Naive thymus-derived CD8-positive, alpha-beta T cell (primary cell): ENCODE results near the gene TTC9B. TPM values are rescaled to one million over a fixed set of nuclear protein-coding genes. Genes with fewer than 3 reads are reported as not detected.

Experiments
- ATAC-seq, 2 donors: fragments of 150-1000 bp; cut with Tn5 transposase in 1 of 2; sonication (Bioruptor Pico), chemical (Tn5 transposase) in 1 of 2; 1 replicate in 1 of 2; 2 replicates in 1 of 2; pipeline ENCODE4 v1.10.0; 2021; ENCODE audit warnings: mild to moderate bottlenecking in 2 of 2, moderate library complexity in 2 of 2
- POLR2A ChIA-PET: fragments of 350-600 bp; sonication (Branson Sonifier 250); formaldehyde crosslinking; loops from one replicate; lab custom pipeline; 2021; ENCODE audit warnings: antibody characterized with exemption; lab: Charles Lee
- DNase-seq, 10 donors: peaks; one replicate each; pipeline versions ENCODE4 v3.0.0 to v3.0.0-alpha.2; 2020 to 2022
- H3K27ac Mint-ChIP-seq, 10 donors: one replicate each; pipeline ENCODE4 v1.8.0; 2020 to 2022; ENCODE audit warnings: mild to moderate bottlenecking in 10 of 10, mixed read lengths in 10 of 10, moderate library complexity in 4 of 10, inconsistent platforms in 1 of 10
- H3K27me3 Mint-ChIP-seq, 5 donors: one replicate each; pipeline ENCODE4 v1.8.0; 2021 to 2022; ENCODE audit warnings: mixed read lengths in 5 of 5
- H3K36me3 Mint-ChIP-seq, 3 donors: one replicate each; pipeline ENCODE4 v1.8.0; 2020 to 2022; ENCODE audit warnings: mixed read lengths in 3 of 3, mild to moderate bottlenecking in 2 of 3, inconsistent platforms in 1 of 3
- H3K4me1 Mint-ChIP-seq, 4 donors: one replicate each; pipeline ENCODE4 v1.8.0; 2021 to 2022; ENCODE audit warnings: mixed read lengths in 4 of 4
- H3K4me3 Mint-ChIP-seq, 10 donors: one replicate each; pipeline ENCODE4 v1.8.0; 2020 to 2022; ENCODE audit warnings: mild to moderate bottlenecking in 10 of 10, mixed read lengths in 10 of 10, moderate library complexity in 6 of 10, inconsistent platforms in 1 of 10
- H3K9me3 Mint-ChIP-seq, 9 donors: one replicate each; pipeline ENCODE4 v1.8.0; 2020 to 2022; ENCODE audit warnings: mixed read lengths in 9 of 9, mild to moderate bottlenecking in 3 of 9, inconsistent platforms in 1 of 9, moderate library complexity in 1 of 9
- polyA plus RNA-seq, 3 donors: library from polyadenylated mRNA; unstranded; fragments of 300-500 nt; fragmentation: Illumina TruSeq; gene quantifications; one replicate each; pipeline ENCODE4 v1.2.3, GENCODE V29; 2021
- total RNA-seq, 8 experiments: library from RNA in 2 of 8; stranded (reverse) in 2 of 8; gene quantifications; one replicate each; pipeline ENCODE4 v1.2.3 and lab custom pipeline; 2021 to 2026

TTC9B gene
- total RNA-seq (not detected), polyA plus RNA-seq (not detected), total RNA-seq (lab: John Stamatoyannopoulos, UW) (0 to 0.13 (median 0) reads per million in 6 experiments)

GRCh38 chr19:40217934-40218890, at the start of gene TTC9B:
Gene TTC9B (minus strand): TSS chr19:40218384. CDS start chr19:40218381, 3 bp downstream.
- Mint-ChIP-seq H3K36me3 (no peaks in the 10 kb centered on the region), H3K4me1 (peaks cover 7 to 14% (median 13%) of the 10 kb centered on the region in 4 donors), H3K4me3 (peak within 1 kb of the TSS in 1 of 10 donors; percentile 22), H3K27me3 (peaks cover 22 to 53% (median 32%) of the 10 kb centered on the region in 5 donors), H3K9me3 (peaks cover 0 to 4% (median 0%) of the 10 kb centered on the region in 9 donors), H3K27ac (peak within 1 kb of the TSS in 1 of 10 donors; percentile 78)
- peak; percentile 66 to 71 for ATAC-seq
- POLR2A ChIA-PET, result interaction anchor here (0.5 to 0.6 kb wide), 3 partner anchors 58 to 311 kb away, joined by 3 to 4 read pairs (median 4); no protein-coding TSS in a partner anchor
- peak; percentile 35 to 72 (median 59) for DNase-seq

DNA sequence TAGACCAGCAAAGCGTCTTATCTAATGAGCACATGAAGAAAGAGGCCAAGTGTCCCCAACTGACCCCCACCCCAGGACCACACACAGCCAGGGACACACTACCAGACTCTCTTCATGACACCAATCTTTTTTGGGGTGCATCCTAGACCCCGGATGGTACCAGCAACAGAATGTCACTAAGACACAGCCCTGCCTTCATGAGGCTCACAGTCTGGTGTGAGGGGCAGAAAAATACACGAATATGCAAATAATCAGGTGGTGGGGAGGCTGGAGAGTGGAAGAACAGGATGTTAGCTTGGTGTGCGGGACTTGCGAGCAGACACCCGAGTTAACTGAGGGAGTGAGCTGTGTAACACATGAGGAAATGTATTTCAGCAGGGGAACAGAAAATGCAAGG, 49.4 kb upstream of the TTC9B start:
- peaks cover 43 to 74% (median 56%) of the 10 kb centered on the region in 4 donors for H3K4me1 Mint-ChIP-seq
- no peaks in the 10 kb centered on the region for H3K27me3 Mint-ChIP-seq
- H3K9me3 Mint-ChIP-seq, result no peaks in the 10 kb centered on the region
- no peak overlapping the region for H3K4me3 Mint-ChIP-seq
- DNase-seq, result no peak
- H3K27ac Mint-ChIP-seq, result peak overlapping the region in 7 of 10 donors; percentile 31 to 93 (median 73)
- peaks cover 0 to 61% (median 6%) of the 10 kb centered on the region in 3 donors for H3K36me3 Mint-ChIP-seq
- POLR2A ChIA-PET, result no interaction called here
- no peak for ATAC-seq

DNA sequence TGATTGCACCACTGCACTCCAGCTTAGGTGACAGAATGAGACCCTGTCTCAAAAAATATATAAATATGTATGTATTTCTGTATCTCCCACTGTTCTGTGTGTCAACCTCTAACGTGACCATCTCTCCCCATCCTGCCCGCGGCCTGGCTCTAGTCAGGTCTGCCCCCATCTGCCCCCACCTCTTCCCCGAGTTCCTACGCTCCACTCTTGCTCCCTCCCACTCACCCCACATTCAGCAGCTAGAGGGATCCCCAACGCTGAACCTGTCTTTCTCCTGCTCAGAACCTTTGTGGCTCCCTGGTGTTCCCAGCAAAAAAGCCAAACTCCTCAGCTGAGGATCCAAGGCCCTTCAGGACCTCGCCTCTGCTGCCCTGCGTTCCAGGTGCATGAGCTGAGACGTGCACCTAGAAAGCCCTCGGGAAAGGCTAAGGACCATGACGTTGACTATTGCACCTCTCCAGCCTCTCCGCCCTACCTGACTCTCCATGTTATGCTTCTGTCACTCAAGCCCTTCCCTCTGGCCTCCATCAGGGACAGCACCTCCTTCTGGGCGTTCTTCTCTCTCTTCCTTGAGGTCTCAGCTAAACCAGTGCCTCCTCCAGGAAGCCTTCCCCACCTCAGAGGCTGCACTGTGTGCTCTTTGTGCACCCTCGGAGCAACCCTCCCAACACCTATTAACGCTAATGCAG, 48.9 kb upstream of the TTC9B start:
- peak overlapping the region in 2 of 10 donors; percentile 14 to 46 for H3K4me3 Mint-ChIP-seq
- peaks cover 0 to 61% (median 8%) of the 10 kb centered on the region in 3 donors for H3K36me3 Mint-ChIP-seq
- peak overlapping the region in 7 of 10 donors; percentile 31 to 93 (median 73) for H3K27ac Mint-ChIP-seq
- ATAC-seq (no peak), DNase-seq (no peak)
- POLR2A ChIA-PET, result interaction anchor here (0.6 kb wide), 1 partner anchor 123 kb away, joined by 3 read pairs; no protein-coding TSS in a partner anchor
- H3K9me3 Mint-ChIP-seq, result no peaks in the 10 kb centered on the region
- peaks cover 38 to 74% (median 52%) of the 10 kb centered on the region in 4 donors for H3K4me1 Mint-ChIP-seq
- no peaks in the 10 kb centered on the region for H3K27me3 Mint-ChIP-seq

DNA sequence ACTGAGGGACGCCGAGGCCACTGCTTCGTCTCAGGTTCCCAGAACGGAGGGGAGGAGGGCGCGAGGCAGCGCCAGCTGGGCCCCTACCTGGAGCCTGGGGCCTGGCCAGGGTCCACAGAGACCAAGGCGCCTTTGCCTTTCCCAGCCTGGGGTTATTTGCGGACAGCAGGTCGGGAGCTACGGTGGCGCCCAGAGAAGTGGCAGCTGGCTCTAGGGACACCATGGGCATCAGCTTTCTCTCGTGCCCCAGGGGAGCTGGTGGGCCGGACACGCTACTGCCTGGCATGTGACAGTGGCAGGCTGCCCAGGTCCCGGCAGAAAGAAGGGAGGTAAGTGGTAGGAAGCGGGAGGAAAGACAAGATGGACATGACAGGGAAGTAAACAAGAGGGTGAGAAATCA, 47.9 kb upstream of the TTC9B start:
- Mint-ChIP-seq H3K4me1 (peaks cover 32 to 74% (median 50%) of the 10 kb centered on the region in 4 donors), H3K9me3 (no peaks in the 10 kb centered on the region), H3K36me3 (peaks cover 0 to 69% (median 9%) of the 10 kb centered on the region in 3 donors), H3K4me3 (no peak overlapping the region), H3K27ac (peak overlapping the region in 3 of 10 donors; percentile 40 to 65 (median 61)), H3K27me3 (no peaks in the 10 kb centered on the region)
- ATAC-seq (no peak), DNase-seq (no peak)
- POLR2A ChIA-PET, result interaction anchor here (0.6 kb wide), 1 partner anchor 122 kb away, joined by 3 read pairs; no protein-coding TSS in a partner anchor

- DNase-seq (no peak), ATAC-seq (no peak)
- Mint-ChIP-seq H3K4me3 (no peak overlapping the region), H3K27ac (peak overlapping the region in 2 of 10 donors; percentile 53 to 61), H3K4me1 (peaks cover 35 to 74% (median 51%) of the 10 kb centered on the region in 4 donors), H3K27me3 (no peaks in the 10 kb centered on the region), H3K9me3 (no peaks in the 10 kb centered on the region), H3K36me3 (peaks cover 0 to 70% (median 9%) of the 10 kb centered on the region in 3 donors)
- POLR2A ChIA-PET, result interaction anchor here (1.4 kb wide), 1 partner anchor 10 kb away, joined by 3 read pairs; no protein-coding TSS in a partner anchor
Measured at GRCh38 chr19:40265763-40266099, 47.5 kb upstream of the TTC9B start.

DNA sequence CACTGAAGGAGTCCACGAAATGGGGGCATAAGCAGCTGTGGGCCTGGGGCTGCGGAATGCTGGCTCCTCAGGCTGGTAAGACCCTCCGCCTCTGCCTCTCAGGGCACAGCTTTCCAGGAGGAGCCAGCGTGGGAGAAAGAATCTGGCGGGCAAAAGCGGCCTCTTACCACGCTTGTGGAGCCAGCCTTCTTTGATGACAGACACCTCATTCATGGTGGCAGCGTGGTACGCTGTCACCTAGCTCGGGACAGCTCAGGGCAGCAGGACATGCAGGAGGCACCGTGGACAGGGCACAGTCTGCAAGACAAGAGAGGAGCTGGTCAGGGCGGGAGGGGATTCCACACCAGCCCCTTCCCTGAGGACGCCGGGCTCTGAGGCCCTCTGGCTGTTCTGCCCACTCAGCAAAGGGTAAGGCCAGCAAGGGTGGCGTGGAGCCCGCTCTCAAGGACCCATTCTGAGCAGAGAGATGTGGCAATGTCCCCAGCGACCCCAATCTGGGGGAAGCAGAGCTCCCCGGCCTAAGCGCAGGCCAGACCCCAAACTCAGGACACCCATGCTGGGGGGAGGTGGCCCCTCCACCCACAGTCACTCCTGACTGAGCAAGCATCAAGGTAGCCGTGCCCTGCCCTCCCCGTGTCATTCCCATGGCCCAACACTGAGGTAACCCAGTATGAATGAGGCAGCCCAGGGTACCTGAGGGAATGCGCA, 47.0 kb upstream of the TTC9B start:
- POLR2A ChIA-PET, result interaction anchor here (1.4 kb wide), 1 partner anchor 11 kb away, joined by 3 read pairs; no protein-coding TSS in a partner anchor
- H3K27ac Mint-ChIP-seq, result peak overlapping the region in 2 of 10 donors; percentile 46 to 73
- H3K9me3 Mint-ChIP-seq, result no peaks in the 10 kb centered on the region
- ATAC-seq, result no peak
- DNase-seq, result no peak
- H3K4me1 Mint-ChIP-seq, result peaks cover 34 to 69% (median 49%) of the 10 kb centered on the region in 4 donors
- H3K4me3 Mint-ChIP-seq, result no peak overlapping the region
- H3K36me3 Mint-ChIP-seq, result peaks cover 0 to 66% (median 9%) of the 10 kb centered on the region in 3 donors
- no peaks in the 10 kb centered on the region for H3K27me3 Mint-ChIP-seq

DNA sequence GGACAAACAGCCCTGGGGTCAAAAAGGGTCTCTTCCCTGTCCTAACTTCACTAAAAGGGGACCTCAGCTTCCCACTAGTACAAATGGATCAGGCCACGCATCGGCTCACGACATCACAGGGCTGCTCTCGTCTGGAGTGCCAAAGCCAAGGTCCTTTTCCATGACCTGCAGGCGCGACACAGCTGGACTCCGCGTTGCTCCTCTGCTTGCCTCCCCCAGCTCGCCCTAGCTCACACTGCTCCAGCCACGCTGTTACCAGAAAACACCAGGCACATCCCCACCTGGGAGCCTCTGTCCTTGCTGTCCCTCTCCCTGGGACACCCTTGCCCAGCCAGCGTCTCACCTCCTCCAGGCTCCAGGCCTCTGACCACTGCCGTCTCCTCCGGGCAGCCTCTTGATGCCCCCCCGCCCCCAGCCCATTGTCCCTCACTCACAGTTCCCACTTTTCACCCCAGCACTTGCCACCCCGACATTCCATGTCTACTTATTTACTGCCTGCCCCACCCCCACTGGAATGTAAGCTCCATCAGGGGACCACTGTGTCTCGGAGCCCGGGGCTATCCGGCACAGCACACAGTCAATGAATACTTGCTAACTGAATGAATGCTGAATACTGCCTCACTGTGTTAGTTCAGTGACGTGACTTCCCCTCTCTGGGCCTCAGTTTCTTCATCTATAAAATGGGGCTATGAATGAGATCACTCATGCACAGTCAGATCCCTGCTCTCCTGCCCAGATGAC, 46.3 kb upstream of the TTC9B start:
- H3K36me3 Mint-ChIP-seq, result peaks cover 0 to 65% (median 9%) of the 10 kb centered on the region in 3 donors
- no peak for DNase-seq

DNA sequence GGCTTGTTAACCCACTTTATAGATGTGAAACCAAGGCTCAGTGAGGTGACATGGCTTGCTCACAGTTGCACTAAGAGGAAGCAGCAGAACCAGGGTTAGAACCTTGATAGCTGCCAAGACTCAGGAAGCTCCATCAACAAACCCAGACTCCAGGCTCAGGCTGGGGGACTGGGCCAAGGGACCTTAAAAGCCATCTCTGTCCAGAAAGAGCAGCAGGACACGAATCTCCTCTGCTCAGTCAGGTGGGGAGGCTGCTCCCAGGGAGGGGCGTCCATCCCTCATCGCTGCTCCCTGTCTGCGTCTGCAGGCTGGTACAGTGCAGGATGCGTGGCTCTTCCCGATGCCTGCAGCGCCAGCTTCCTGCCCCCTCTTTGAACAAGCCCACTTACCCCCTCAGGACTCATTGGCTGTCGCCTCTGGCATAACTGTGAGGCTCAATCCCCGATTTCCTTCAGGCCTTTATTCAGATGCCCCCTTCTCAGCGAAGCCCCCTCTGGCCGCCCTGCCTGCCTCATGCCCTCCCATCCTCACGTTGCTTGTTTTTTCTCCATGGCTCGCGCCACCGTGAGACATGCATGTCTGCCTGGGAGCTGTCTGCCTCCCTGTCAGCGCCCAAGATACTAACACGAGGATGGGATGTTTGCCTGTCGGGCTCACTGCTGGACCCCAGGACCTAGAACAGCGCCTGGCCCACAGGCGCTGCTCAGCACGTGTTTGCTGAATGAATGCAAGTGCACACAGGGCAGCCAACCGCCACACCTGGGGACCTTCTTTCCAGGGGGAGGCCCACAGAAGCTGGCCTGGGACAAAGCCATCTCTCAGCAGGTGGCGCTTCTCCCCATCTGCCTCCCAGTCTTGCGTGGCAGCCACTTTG, 45.5 kb upstream of the TTC9B start:
- Mint-ChIP-seq H3K4me1 (peaks cover 30 to 66% (median 47%) of the 10 kb centered on the region in 4 donors), H3K36me3 (peaks cover 0 to 64% (median 9%) of the 10 kb centered on the region in 3 donors), H3K4me3 (no peak overlapping the region), H3K27ac (peak overlapping the region in 3 of 10 donors; percentile 73 to 82 (median 80)), H3K27me3 (no peaks in the 10 kb centered on the region), H3K9me3 (no peaks in the 10 kb centered on the region)
- DNase-seq (no peak), ATAC-seq (no peak)
- POLR2A ChIA-PET, result no interaction called here

More for the DNA sequence above, 46.3 kb upstream of the TTC9B start:
- no peaks in the 10 kb centered on the region for H3K9me3 Mint-ChIP-seq
- no peak overlapping the region for H3K4me3 Mint-ChIP-seq
- H3K27me3 Mint-ChIP-seq, result no peaks in the 10 kb centered on the region
- H3K4me1 Mint-ChIP-seq, result peaks cover 31 to 66% (median 46%) of the 10 kb centered on the region in 4 donors
- no peak for ATAC-seq
- peak overlapping the region in 3 of 10 donors; percentile 42 to 73 (median 62) for H3K27ac Mint-ChIP-seq
- POLR2A ChIA-PET, result interaction anchor here (1.4 kb wide), 1 partner anchor 11 kb away, joined by 3 read pairs; no protein-coding TSS in a partner anchor

- Mint-ChIP-seq H3K4me1 (peaks cover 28 to 62% (median 47%) of the 10 kb centered on the region in 4 donors), H3K27me3 (no peaks in the 10 kb centered on the region), H3K4me3 (no peak overlapping the region), H3K9me3 (no peaks in the 10 kb centered on the region), H3K36me3 (peaks cover 0 to 61% (median 11%) of the 10 kb centered on the region in 3 donors), H3K27ac (peak overlapping the region in 2 of 10 donors; percentile 3 to 27)
- DNase-seq, result no peak
- POLR2A ChIA-PET, result no interaction called here
- no peak for ATAC-seq
Measured at GRCh38 chr19:40262422-40262821, 44.2 kb upstream of the TTC9B start.

DNA sequence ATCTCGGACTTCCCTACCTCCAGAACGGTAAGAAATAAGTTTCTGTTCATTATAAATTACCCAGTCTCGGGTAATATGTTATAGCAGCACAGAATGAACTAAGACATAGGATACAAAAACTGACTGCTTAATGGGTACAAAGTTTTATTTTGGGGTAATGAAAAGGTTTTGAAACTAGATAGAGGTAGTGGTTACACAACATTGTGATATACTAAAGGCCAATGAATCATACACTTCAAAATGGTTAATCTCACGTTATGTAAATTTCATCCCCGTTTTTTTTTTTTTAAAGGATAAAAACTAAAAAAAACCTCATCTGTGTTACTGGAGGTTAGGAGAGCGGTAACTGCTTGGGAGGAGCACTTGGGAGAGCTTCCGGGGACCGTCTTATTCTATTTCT, 43.4 kb upstream of the TTC9B start:
- H3K4me3 Mint-ChIP-seq, result no peak overlapping the region
- DNase-seq, result no peak
- H3K4me1 Mint-ChIP-seq, result peaks cover 22 to 58% (median 42%) of the 10 kb centered on the region in 4 donors
- peaks cover 0 to 62% (median 11%) of the 10 kb centered on the region in 3 donors for H3K36me3 Mint-ChIP-seq
- no peaks in the 10 kb centered on the region for H3K27me3 Mint-ChIP-seq
- peak overlapping the region in 2 of 10 donors; percentile 56 to 57 for H3K27ac Mint-ChIP-seq
- POLR2A ChIA-PET, result no interaction called here
- ATAC-seq, result no peak
- no peaks in the 10 kb centered on the region for H3K9me3 Mint-ChIP-seq
